Measurements from ENCODE around the gene KIF5C.

- TF ChIP-seq ZNF274 (IDR thresholded peaks at IDR 0.05; ENCODE audit: low read depth, low read length) (no peak), SUZ12 (IDR thresholded peaks at IDR 0.05; ENCODE audit: extremely low read depth, insufficient read depth, insufficient read length) (no peak), YY1 (IDR thresholded peaks at IDR 0.05; ENCODE audit: insufficient read depth, insufficient read length) (no peak)
These were observed 104.3 kb downstream of the KIF5C start for GRCh38 chr2:148979164-148979918.

Data from NT2/D1 (cell line).